Naive thymus-derived CD8-positive, alpha-beta T cell (primary cell): ENCODE results near the gene XIAP. TPM values are rescaled to one million over a fixed set of nuclear protein-coding genes. Genes with fewer than 3 reads are reported as not detected.
A peak's percentile ranks its signal among the peaks of the same experiment; 100 is the strongest.
"Not testable (repeated sequence)": the region's sequence is repeated elsewhere in the genome, so short reads cannot be mapped to it uniquely, and the experiment has no call there.

Source experiments
- ATAC-seq, 2 donors: fragments of 150-1000 bp; cut with Tn5 transposase in 1 of 2; sonication (Bioruptor Pico), chemical (Tn5 transposase) in 1 of 2; 1 replicate in 1 of 2; 2 replicates in 1 of 2; pipeline ENCODE4 v1.10.0; 2021; ENCODE audit warnings: mild to moderate bottlenecking in 2 of 2, moderate library complexity in 2 of 2
- POLR2A ChIA-PET: fragments of 350-600 bp; sonication (Branson Sonifier 250); formaldehyde crosslinking; loops from one replicate; lab custom pipeline; 2021; ENCODE audit warnings: antibody characterized with exemption; lab: Charles Lee
- DNase-seq, 10 donors: peaks; one replicate each; pipeline versions ENCODE4 v3.0.0 to v3.0.0-alpha.2; 2020 to 2022
- H3K27ac Mint-ChIP-seq, 10 donors: one replicate each; pipeline ENCODE4 v1.8.0; 2020 to 2022; ENCODE audit warnings: mild to moderate bottlenecking in 10 of 10, mixed read lengths in 10 of 10, moderate library complexity in 4 of 10, inconsistent platforms in 1 of 10
- H3K27me3 Mint-ChIP-seq, 5 donors: one replicate each; pipeline ENCODE4 v1.8.0; 2021 to 2022; ENCODE audit warnings: mixed read lengths in 5 of 5
- H3K36me3 Mint-ChIP-seq, 3 donors: one replicate each; pipeline ENCODE4 v1.8.0; 2020 to 2022; ENCODE audit warnings: mixed read lengths in 3 of 3, mild to moderate bottlenecking in 2 of 3, inconsistent platforms in 1 of 3
- H3K4me1 Mint-ChIP-seq, 4 donors: one replicate each; pipeline ENCODE4 v1.8.0; 2021 to 2022; ENCODE audit warnings: mixed read lengths in 4 of 4
- H3K4me3 Mint-ChIP-seq, 10 donors: one replicate each; pipeline ENCODE4 v1.8.0; 2020 to 2022; ENCODE audit warnings: mild to moderate bottlenecking in 10 of 10, mixed read lengths in 10 of 10, moderate library complexity in 6 of 10, inconsistent platforms in 1 of 10
- H3K9me3 Mint-ChIP-seq, 9 donors: one replicate each; pipeline ENCODE4 v1.8.0; 2020 to 2022; ENCODE audit warnings: mixed read lengths in 9 of 9, mild to moderate bottlenecking in 3 of 9, inconsistent platforms in 1 of 9, moderate library complexity in 1 of 9
- polyA plus RNA-seq, 3 donors: library from polyadenylated mRNA; unstranded; fragments of 300-500 nt; fragmentation: Illumina TruSeq; gene quantifications; one replicate each; pipeline ENCODE4 v1.2.3, GENCODE V29; 2021
- total RNA-seq, 8 experiments: library from RNA in 2 of 8; stranded (reverse) in 2 of 8; gene quantifications; one replicate each; pipeline ENCODE4 v1.2.3 and lab custom pipeline; 2021 to 2026

The XIAP gene
- total and polyA plus RNA-seq, 5 experiments from 2014 or later = 7.6 to 47.6 (median 8.1) TPM

- Mint-ChIP-seq H3K4me3 (no peak overlapping the region), H3K27ac (no peak overlapping the region), H3K27me3 (peaks cover 0 to 1% (median 0%) of the 10 kb centered on the region in 5 donors), H3K36me3 (no peaks in the 10 kb centered on the region), H3K4me1 (no peaks in the 10 kb centered on the region), H3K9me3 (no peaks in the 10 kb centered on the region)
- POLR2A ChIA-PET = no interaction called here
- no peak for ATAC-seq
- DNase-seq = no peak
Measured at GRCh38 chrX:123847056-123847455, 12.8 kb upstream of the XIAP start.

GRCh38 chrX:123849096-123849495 is 10.8 kb upstream of the XIAP start:
- Mint-ChIP-seq H3K4me1 (no peaks in the 10 kb centered on the region), H3K27me3 (no peaks in the 10 kb centered on the region), H3K4me3 (no peak overlapping the region), H3K27ac (no peak overlapping the region), H3K9me3 (no peaks in the 10 kb centered on the region), H3K36me3 (no peaks in the 10 kb centered on the region)
- POLR2A ChIA-PET = no interaction called here
- ATAC-seq (no peak), DNase-seq (no peak)

- H3K27ac Mint-ChIP-seq = peak overlapping the region in 2 of 10 donors; percentile 8 to 35
- POLR2A ChIA-PET, H3K9me3 Mint-ChIP-seq, DNase-seq, ATAC-seq, H3K4me1 Mint-ChIP-seq, H3K4me3 Mint-ChIP-seq, H3K36me3 Mint-ChIP-seq, H3K27me3 Mint-ChIP-seq: not testable (repeated sequence)
Measured at GRCh38 chrX:123849906-123850305, 9.9 kb upstream of the XIAP start.

- no peak for DNase-seq
- no peak overlapping the region for H3K27ac Mint-ChIP-seq
- ATAC-seq = no peak
- H3K9me3 Mint-ChIP-seq = no peaks in the 10 kb centered on the region
- H3K4me1 Mint-ChIP-seq = no peaks in the 10 kb centered on the region
- no peaks in the 10 kb centered on the region for H3K27me3 Mint-ChIP-seq
- POLR2A ChIA-PET = no interaction called here
- H3K4me3 Mint-ChIP-seq = no peak overlapping the region
- no peaks in the 10 kb centered on the region for H3K36me3 Mint-ChIP-seq
Measured at GRCh38 chrX:123851079-123851478, 8.8 kb upstream of the XIAP start.

GRCh38 chrX:123854329-123854728 is 5.5 kb upstream of the XIAP start:
- Mint-ChIP-seq H3K36me3 (no peaks in the 10 kb centered on the region), H3K4me1 (peaks cover 3 to 11% (median 7%) of the 10 kb centered on the region in 4 donors), H3K27me3 (no peaks in the 10 kb centered on the region), H3K9me3 (no peaks in the 10 kb centered on the region), H3K4me3 (no peak overlapping the region), H3K27ac (no peak overlapping the region)
- POLR2A ChIA-PET = no interaction called here
- ATAC-seq (no peak), DNase-seq (no peak)

GRCh38 chrX:123859409-123859845 is 426 bp upstream of the XIAP start:
- Mint-ChIP-seq H3K36me3 (no peaks in the 10 kb centered on the region), H3K4me3 (peak overlapping the region; percentile 85 to 97 (median 92)), H3K27ac (peak overlapping the region; percentile 57 to 98 (median 96)), H3K27me3 (no peaks in the 10 kb centered on the region), H3K9me3 (no peaks in the 10 kb centered on the region), H3K4me1 (peaks cover 6 to 23% (median 16%) of the 10 kb centered on the region in 4 donors)
- ATAC-seq (peak; percentile 46), DNase-seq (peak in 5 of 10 donors; percentile 27 to 60 (median 51))
- POLR2A ChIA-PET = interaction anchor here (1.0 kb wide), 1 partner anchor 127 kb away, joined by 5 read pairs; no protein-coding TSS in a partner anchor

- DNase-seq (no peak), ATAC-seq (no peak)
- POLR2A ChIA-PET = interaction anchor here (0.6 to 1.2 kb wide), 3 partner anchors 21 to 101 kb away, joined by 4 to 6 read pairs (median 5); no protein-coding TSS in a partner anchor
- Mint-ChIP-seq H3K27ac (peak overlapping the region; percentile 71 to 98 (median 95)), H3K4me1 (peaks cover 8 to 26% (median 18%) of the 10 kb centered on the region in 4 donors), H3K27me3 (no peaks in the 10 kb centered on the region), H3K36me3 (peaks cover 0 to 3% (median 0%) of the 10 kb centered on the region in 3 donors), H3K4me3 (peak overlapping the region; percentile 85 to 97 (median 92)), H3K9me3 (no peaks in the 10 kb centered on the region)
Measured at GRCh38 chrX:123860983-123861382, 1.1 kb downstream of the XIAP start.

- no peak for DNase-seq
- no peak for ATAC-seq
- H3K27ac Mint-ChIP-seq = peak overlapping the region in 6 of 10 donors; percentile 7 to 78 (median 54)
- no peaks in the 10 kb centered on the region for H3K27me3 Mint-ChIP-seq
- H3K4me1 Mint-ChIP-seq = peaks cover 0 to 46% (median 18%) of the 10 kb centered on the region in 4 donors
- no peaks in the 10 kb centered on the region for H3K9me3 Mint-ChIP-seq
- H3K4me3 Mint-ChIP-seq = no peak overlapping the region
- peaks cover 0 to 30% (median 0%) of the 10 kb centered on the region in 3 donors for H3K36me3 Mint-ChIP-seq
- POLR2A ChIA-PET = no interaction called here
Measured at GRCh38 chrX:123869488-123869887, 9.6 kb downstream of the XIAP start.

- H3K27me3 Mint-ChIP-seq = no peaks in the 10 kb centered on the region
- H3K27ac Mint-ChIP-seq = peak overlapping the region in 4 of 10 donors; percentile 19 to 62 (median 48)
- DNase-seq = no peak
- POLR2A ChIA-PET = no interaction called here
- ATAC-seq = no peak
- peaks cover 0 to 27% (median 0%) of the 10 kb centered on the region in 3 donors for H3K36me3 Mint-ChIP-seq
- H3K4me3 Mint-ChIP-seq = no peak overlapping the region
- H3K4me1 Mint-ChIP-seq = peaks cover 0 to 43% (median 14%) of the 10 kb centered on the region in 4 donors
- no peaks in the 10 kb centered on the region for H3K9me3 Mint-ChIP-seq
Measured at GRCh38 chrX:123871309-123871708, 11.5 kb downstream of the XIAP start.

GRCh38 chrX:123873956-123874355 is 14.1 kb downstream of the XIAP start:
- no peak for ATAC-seq
- POLR2A ChIA-PET = no interaction called here
- Mint-ChIP-seq H3K27me3 (no peaks in the 10 kb centered on the region), H3K9me3 (no peaks in the 10 kb centered on the region), H3K36me3 (peaks cover 0 to 27% (median 0%) of the 10 kb centered on the region in 3 donors), H3K4me1 (peaks cover 0 to 50% (median 23%) of the 10 kb centered on the region in 4 donors), H3K27ac (peak overlapping the region in 1 of 10 donors; percentile 9), H3K4me3 (no peak overlapping the region)
- no peak for DNase-seq

GRCh38 chrX:123876177-123876576 is 16.3 kb downstream of the XIAP start:
- H3K36me3 Mint-ChIP-seq = peaks cover 0 to 15% (median 0%) of the 10 kb centered on the region in 3 donors
- no peak for ATAC-seq
- H3K27me3 Mint-ChIP-seq = no peaks in the 10 kb centered on the region
- H3K27ac Mint-ChIP-seq = no peak overlapping the region
- H3K4me3 Mint-ChIP-seq = no peak overlapping the region
- POLR2A ChIA-PET = no interaction called here
- no peak for DNase-seq
- peaks cover 3 to 49% (median 27%) of the 10 kb centered on the region in 4 donors for H3K4me1 Mint-ChIP-seq
- H3K9me3 Mint-ChIP-seq = no peaks in the 10 kb centered on the region

GRCh38 chrX:123876844-123877243 is 17.0 kb downstream of the XIAP start:
- Mint-ChIP-seq H3K27ac (peak overlapping the region in 3 of 10 donors; percentile 36 to 40 (median 37)), H3K9me3 (no peaks in the 10 kb centered on the region), H3K4me1 (peaks cover 3 to 48% (median 28%) of the 10 kb centered on the region in 4 donors), H3K4me3 (no peak overlapping the region), H3K27me3 (no peaks in the 10 kb centered on the region), H3K36me3 (peaks cover 0 to 14% (median 0%) of the 10 kb centered on the region in 3 donors)
- POLR2A ChIA-PET = no interaction called here
- ATAC-seq = no peak
- DNase-seq = no peak

- POLR2A ChIA-PET = no interaction called here
- H3K27me3 Mint-ChIP-seq = no peaks in the 10 kb centered on the region
- H3K36me3 Mint-ChIP-seq = peaks cover 0 to 13% (median 0%) of the 10 kb centered on the region in 3 donors
- H3K4me1 Mint-ChIP-seq = peaks cover 3 to 43% (median 24%) of the 10 kb centered on the region in 4 donors
- peak overlapping the region; percentile 11 to 67 (median 58) for H3K4me3 Mint-ChIP-seq
- no peaks in the 10 kb centered on the region for H3K9me3 Mint-ChIP-seq
- H3K27ac Mint-ChIP-seq = peak overlapping the region; percentile 28 to 91 (median 77)
- DNase-seq = peak in 2 of 10 donors; percentile 20 to 21
- peak; percentile 55 to 60 for ATAC-seq
Measured at GRCh38 chrX:123878252-123878721, 18.4 kb downstream of the XIAP start.
